PFSK-1 (cell line): ENCODE measurements around the gene MR1.
A peak's percentile ranks its signal among the peaks of the same experiment; 100 is the strongest.

Experiments used
- FOXP2 ChIP-seq: optimal IDR thresholded peaks from 2 replicates; pipeline ENCODE3; 2011; ENCODE audit warnings: borderline replicate concordance, control low read depth, inconsistent platforms; ENCODE audit not compliant: insufficient read depth; ENCODE audit errors: extremely low read length, extremely low read depth
- POLR2AphosphoS5 ChIP-seq: IDR thresholded peaks from 2 replicates; pipeline ENCODE4 v1.6.1; 2012; ENCODE audit warnings: low read depth, mild to moderate bottlenecking, control low read depth, low read length, moderate library complexity
- REST ChIP-seq, 2 experiments: IDR thresholded peaks; 2 replicates each; pipeline versions ENCODE4 v1.6.1 to v1.8.0; 2011 to 2012; ENCODE audit warnings: low read depth in 2 of 2, low read length in 2 of 2, control low read depth in 1 of 2, inconsistent platforms in 1 of 2, mild to moderate bottlenecking in 1 of 2, moderate library complexity in 1 of 2; ENCODE audit not compliant: insufficient read depth in 1 of 2
- SIN3A ChIP-seq: IDR thresholded peaks from 2 replicates; pipeline ENCODE4 v1.6.1; 2012; ENCODE audit warnings: mild to moderate bottlenecking, low read length, moderate library complexity, borderline replicate concordance; ENCODE audit not compliant: insufficient read depth
- TAF1 ChIP-seq: IDR thresholded peaks from 2 replicates; pipeline ENCODE4 v1.6.1; 2012; ENCODE audit warnings: low read length, control low read depth, borderline replicate concordance; ENCODE audit not compliant: insufficient read depth

MR1 gene

GRCh38 chr1:181094416-181095212 lies 60.8 kb downstream of the MR1 start:
- no peak for TF ChIP-seq FOXP2

- no peak for TF ChIP-seq POLR2AphosphoS5
- TF ChIP-seq REST (IDR thresholded peaks at IDR 0.05; ENCODE audit: insufficient read depth in 1 of 2, low read depth in 2 of 2, low read length in 2 of 2), result no peak
- TF ChIP-seq FOXP2, result no peak
- TF ChIP-seq TAF1, result no peak
- TF ChIP-seq SIN3A, result no peak
Measured at GRCh38 chr1:181095260-181095659, 61.5 kb downstream of the MR1 start.

GRCh38 chr1:181095763-181096184 lies 62.0 kb downstream of the MR1 start:
- TF ChIP-seq POLR2AphosphoS5, result no peak
- no peak for TF ChIP-seq TAF1
- TF ChIP-seq FOXP2, result no peak
- TF ChIP-seq REST (IDR thresholded peaks at IDR 0.05; ENCODE audit: insufficient read depth in 1 of 2, low read depth in 2 of 2, low read length in 2 of 2), result no peak
- no peak for TF ChIP-seq SIN3A

- TF ChIP-seq FOXP2 (no peak), POLR2AphosphoS5 (no peak), REST (IDR thresholded peaks at IDR 0.05; ENCODE audit: insufficient read depth in 1 of 2, low read depth in 2 of 2, low read length in 2 of 2) (no peak), TAF1 (no peak), SIN3A (no peak)
Measured at GRCh38 chr1:181097242-181097641, 63.5 kb downstream of the MR1 start.

GRCh38 chr1:181099152-181100014 lies 65.6 kb downstream of the MR1 start:
- TF ChIP-seq TAF1, result no peak
- TF ChIP-seq SIN3A, result peak; percentile 83; the same call in 1 of the 2 replicates
- TF ChIP-seq REST (IDR thresholded peaks at IDR 0.05; ENCODE audit: insufficient read depth in 1 of 2, low read depth in 2 of 2, low read length in 2 of 2), result no peak
- no peak for TF ChIP-seq FOXP2
- TF ChIP-seq POLR2AphosphoS5, result no peak
